ENCODE data around the gene ELMO3. TPM values are rescaled to one million over a fixed set of nuclear protein-coding genes. Genes with fewer than 3 reads are reported as not detected.
A peak's percentile ranks its signal among the peaks of the same experiment; 100 is the strongest.

ELMO3 gene
- total and polyA plus RNA-seq, 2 donors (not counting 1 experiment from before 2014, with no cell fraction given), result 0.33 to 0.36 TPM

GRCh38 chr16:67181346-67181745 is 17.6 kb upstream of the ELMO3 start:
- Histone ChIP-seq H2AFZ (ENCODE audit: low read length) (no peak overlapping the region), H3K9me3 (ENCODE audit: control insufficient read depth, insufficient read depth, low read depth, low read length) (no peaks in the 10 kb centered on the region), H3K4me3 (replicated peaks in 1 of 4; ENCODE audit: control extremely low read depth in 1 of 4, insufficient read depth in 1 of 4, low read depth in 3 of 4, low read length in 4 of 4) (peak overlapping the region in 2 of 4 experiments; percentile 42 to 46), H3K27ac (ENCODE audit: insufficient read depth, low read length) (peak overlapping the region; percentile 36), H3K4me1 (ENCODE audit: control insufficient read depth, extremely low read depth, insufficient read depth, low read length) (peaks cover 20% of the 10 kb centered on the region), H3K9ac (ENCODE audit: insufficient read depth, low read length) (no peak overlapping the region), H3K79me2 (ENCODE audit: control insufficient read depth, insufficient read depth, low read length) (peaks cover 9% of the 10 kb centered on the region), H3K27me3 (ENCODE audit: control insufficient read depth, insufficient read depth, low read length) (no peaks in the 10 kb centered on the region), H3K4me2 (ENCODE audit: extremely low read depth, insufficient read depth, low read length) (peak overlapping the region; percentile 72), H4K20me1 (ENCODE audit: control insufficient read depth, extremely low read depth, insufficient read depth, low read length) (no peaks in the 10 kb centered on the region), H3K36me3 (ENCODE audit: control insufficient read depth, insufficient read depth, low read length) (peaks cover 6% of the 10 kb centered on the region)
- DNase-seq (ENCODE audit: low read depth in 2 of 2), result peak; percentile 84 to 95
- no peak for TF ChIP-seq EZH2 (IDR thresholded peaks at IDR 0.05; ENCODE audit: low read length, missing control alignments)
- no peak for TF ChIP-seq CTCF (conservative IDR thresholded peaks at IDR 0.05 in 1 of 2, IDR thresholded peaks at IDR 0.05 in 1 of 2; ENCODE audit: low read depth in 1 of 2, low read length in 2 of 2)

GRCh38 chr16:67182288-67182687 is 16.6 kb upstream of the ELMO3 start:
- Histone ChIP-seq H3K27me3 (ENCODE audit: control insufficient read depth, insufficient read depth, low read length) (no peaks in the 10 kb centered on the region), H3K9me3 (ENCODE audit: control insufficient read depth, insufficient read depth, low read depth, low read length) (no peaks in the 10 kb centered on the region), H3K4me2 (ENCODE audit: extremely low read depth, insufficient read depth, low read length) (peak overlapping the region; percentile 82), H3K9ac (ENCODE audit: insufficient read depth, low read length) (no peak overlapping the region), H3K36me3 (ENCODE audit: control insufficient read depth, insufficient read depth, low read length) (peaks cover 5% of the 10 kb centered on the region), H3K4me1 (ENCODE audit: control insufficient read depth, extremely low read depth, insufficient read depth, low read length) (peaks cover 24% of the 10 kb centered on the region), H3K27ac (ENCODE audit: insufficient read depth, low read length) (no peak overlapping the region), H3K4me3 (replicated peaks in 1 of 4; ENCODE audit: control extremely low read depth in 1 of 4, insufficient read depth in 1 of 4, low read depth in 3 of 4, low read length in 4 of 4) (peak overlapping the region; percentile 55 to 89 (median 65)), H4K20me1 (ENCODE audit: control insufficient read depth, extremely low read depth, insufficient read depth, low read length) (no peaks in the 10 kb centered on the region), H2AFZ (ENCODE audit: low read length) (no peak overlapping the region), H3K79me2 (ENCODE audit: control insufficient read depth, insufficient read depth, low read length) (peaks cover 9% of the 10 kb centered on the region)
- no peak for DNase-seq (ENCODE audit: low read depth in 2 of 2)
- TF ChIP-seq EZH2 (IDR thresholded peaks at IDR 0.05; ENCODE audit: low read length, missing control alignments) (no peak), CTCF (conservative IDR thresholded peaks at IDR 0.05 in 1 of 2, IDR thresholded peaks at IDR 0.05 in 1 of 2; ENCODE audit: low read depth in 1 of 2, low read length in 2 of 2) (no peak)

- Histone ChIP-seq H3K9ac (ENCODE audit: insufficient read depth, low read length) (peak overlapping the region; percentile 17), H3K4me2 (ENCODE audit: extremely low read depth, insufficient read depth, low read length) (peak overlapping the region; percentile 82), H3K79me2 (ENCODE audit: control insufficient read depth, insufficient read depth, low read length) (peaks cover 9% of the 10 kb centered on the region), H3K36me3 (ENCODE audit: control insufficient read depth, insufficient read depth, low read length) (peaks cover 5% of the 10 kb centered on the region), H3K4me1 (ENCODE audit: control insufficient read depth, extremely low read depth, insufficient read depth, low read length) (peaks cover 24% of the 10 kb centered on the region), H3K9me3 (ENCODE audit: control insufficient read depth, insufficient read depth, low read depth, low read length) (no peaks in the 10 kb centered on the region), H3K27ac (ENCODE audit: insufficient read depth, low read length) (peak overlapping the region; percentile 98), H4K20me1 (ENCODE audit: control insufficient read depth, extremely low read depth, insufficient read depth, low read length) (no peaks in the 10 kb centered on the region), H2AFZ (ENCODE audit: low read length) (peak overlapping the region; percentile 9), H3K27me3 (ENCODE audit: control insufficient read depth, insufficient read depth, low read length) (no peaks in the 10 kb centered on the region), H3K4me3 (replicated peaks in 1 of 4; ENCODE audit: control extremely low read depth in 1 of 4, insufficient read depth in 1 of 4, low read depth in 3 of 4, low read length in 4 of 4) (peak overlapping the region; percentile 55 to 89 (median 65))
- DNase-seq (ENCODE audit: low read depth in 2 of 2), result no peak
- TF ChIP-seq CTCF (conservative IDR thresholded peaks at IDR 0.05 in 1 of 2, IDR thresholded peaks at IDR 0.05 in 1 of 2; ENCODE audit: low read depth in 1 of 2, low read length in 2 of 2) (no peak), EZH2 (IDR thresholded peaks at IDR 0.05; ENCODE audit: low read length, missing control alignments) (no peak)
Observed at GRCh38 chr16:67183284-67183626, 15.7 kb upstream of the ELMO3 start.

All from fibroblast of lung (primary cell).